Tibial artery (tissue), 4 donors: ENCODE data around the gene MCC.

ENCODE experiments used
- DNase-seq, 2 donors: peaks; one replicate each; pipeline ENCODE4 v3.0.0-alpha.2; 2019
- H3K27ac ChIP-seq, 2 donors: fragments of 200-600 bp; sonication (generic) in 1 of 2; 1 replicate in 1 of 2; 2 replicates in 1 of 2; pipeline ENCODE4 v1.5.1; 2018 to 2019; ENCODE audit warnings: mild to moderate bottlenecking in 1 of 2
- H3K27me3 ChIP-seq, 2 donors: fragments of 200-600 bp; sonication (generic) in 1 of 2; one replicate each; pipeline versions ENCODE4 v1.5.1 to v1.6.0; 2016 to 2019
- H3K36me3 ChIP-seq, 3 donors: fragments of 200-600 bp; sonication (generic) in 2 of 3; one replicate each; pipeline ENCODE4 v1.5.1; 2016 to 2019; ENCODE audit warnings: mild to moderate bottlenecking in 2 of 3
- H3K4me1 ChIP-seq, 4 donors: fragments of 200-600 bp; sonication (generic) in 2 of 4; 1 replicate in 3 of 4; 2 replicates in 1 of 4; pipeline ENCODE4 v1.5.1; 2016 to 2019
- H3K4me3 ChIP-seq, 2 donors: fragments of 200-600 bp; sonication (generic) in 1 of 2; 1 replicate in 1 of 2; 2 replicates in 1 of 2; pipeline ENCODE4 v1.5.1; 2018 to 2019; ENCODE audit warnings: mild to moderate bottlenecking in 2 of 2
- H3K9me3 ChIP-seq, 3 donors: fragments of 200-600 bp; sonication (generic) in 1 of 3; one replicate each; pipeline ENCODE4 v1.5.1; 2016 to 2019
- intact Hi-C: fragments of 100-400 bp; cut with DNase I; formaldehyde crosslinking; loops from one replicate; pipeline ENCODE4 v1.15.0; 2023; ENCODE audit warnings: low total_unique reads
- TF ChIP-seq, protein P1 (sequence below), 2 experiments: fragments of 200-600 bp in 1 of 2; fragments of 450-650 bp in 1 of 2; IDR thresholded peaks; one replicate each; pipeline ENCODE4 v1.5.1; 2017 to 2019; ENCODE audit warnings: antibody characterized with exemption in 2 of 2, mild to moderate bottlenecking in 1 of 2, moderate library complexity in 1 of 2

MCC gene

DNA sequence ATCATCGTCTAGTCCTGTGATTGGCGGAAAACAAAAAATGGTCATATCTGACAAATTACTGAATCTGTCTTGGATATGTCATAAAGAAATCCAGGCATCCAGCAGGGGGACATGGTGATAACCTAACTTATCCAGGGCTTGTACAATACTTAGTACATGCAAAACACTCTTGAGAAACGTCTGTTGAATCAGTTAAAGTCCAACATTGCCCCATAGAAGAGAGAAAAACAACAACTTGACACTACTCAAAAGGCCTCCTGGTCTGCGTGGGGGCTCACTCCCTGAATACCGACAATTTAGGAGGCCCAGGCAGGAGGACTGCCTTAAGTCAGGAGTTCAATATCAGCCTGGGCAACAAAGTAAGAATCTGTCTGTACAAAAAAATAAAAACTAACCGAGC lies 294.1 kb downstream of the MCC start:
- no peaks in the 10 kb centered on the region for H3K9me3 ChIP-seq
- H3K4me3 ChIP-seq, result no peak overlapping the region
- no peaks in the 10 kb centered on the region for H3K4me1 ChIP-seq
- no peaks in the 10 kb centered on the region for H3K36me3 ChIP-seq
- TF ChIP-seq, protein P1, sequence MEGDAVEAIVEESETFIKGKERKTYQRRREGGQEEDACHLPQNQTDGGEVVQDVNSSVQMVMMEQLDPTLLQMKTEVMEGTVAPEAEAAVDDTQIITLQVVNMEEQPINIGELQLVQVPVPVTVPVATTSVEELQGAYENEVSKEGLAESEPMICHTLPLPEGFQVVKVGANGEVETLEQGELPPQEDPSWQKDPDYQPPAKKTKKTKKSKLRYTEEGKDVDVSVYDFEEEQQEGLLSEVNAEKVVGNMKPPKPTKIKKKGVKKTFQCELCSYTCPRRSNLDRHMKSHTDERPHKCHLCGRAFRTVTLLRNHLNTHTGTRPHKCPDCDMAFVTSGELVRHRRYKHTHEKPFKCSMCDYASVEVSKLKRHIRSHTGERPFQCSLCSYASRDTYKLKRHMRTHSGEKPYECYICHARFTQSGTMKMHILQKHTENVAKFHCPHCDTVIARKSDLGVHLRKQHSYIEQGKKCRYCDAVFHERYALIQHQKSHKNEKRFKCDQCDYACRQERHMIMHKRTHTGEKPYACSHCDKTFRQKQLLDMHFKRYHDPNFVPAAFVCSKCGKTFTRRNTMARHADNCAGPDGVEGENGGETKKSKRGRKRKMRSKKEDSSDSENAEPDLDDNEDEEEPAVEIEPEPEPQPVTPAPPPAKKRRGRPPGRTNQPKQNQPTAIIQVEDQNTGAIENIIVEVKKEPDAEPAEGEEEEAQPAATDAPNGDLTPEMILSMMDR (IDR thresholded peaks at IDR 0.05), result no peak
- intact Hi-C loops, result no loop called here
- no peak overlapping the region for H3K27ac ChIP-seq
- H3K27me3 ChIP-seq, result no peaks in the 10 kb centered on the region
- DNase-seq, result no peak

DNA sequence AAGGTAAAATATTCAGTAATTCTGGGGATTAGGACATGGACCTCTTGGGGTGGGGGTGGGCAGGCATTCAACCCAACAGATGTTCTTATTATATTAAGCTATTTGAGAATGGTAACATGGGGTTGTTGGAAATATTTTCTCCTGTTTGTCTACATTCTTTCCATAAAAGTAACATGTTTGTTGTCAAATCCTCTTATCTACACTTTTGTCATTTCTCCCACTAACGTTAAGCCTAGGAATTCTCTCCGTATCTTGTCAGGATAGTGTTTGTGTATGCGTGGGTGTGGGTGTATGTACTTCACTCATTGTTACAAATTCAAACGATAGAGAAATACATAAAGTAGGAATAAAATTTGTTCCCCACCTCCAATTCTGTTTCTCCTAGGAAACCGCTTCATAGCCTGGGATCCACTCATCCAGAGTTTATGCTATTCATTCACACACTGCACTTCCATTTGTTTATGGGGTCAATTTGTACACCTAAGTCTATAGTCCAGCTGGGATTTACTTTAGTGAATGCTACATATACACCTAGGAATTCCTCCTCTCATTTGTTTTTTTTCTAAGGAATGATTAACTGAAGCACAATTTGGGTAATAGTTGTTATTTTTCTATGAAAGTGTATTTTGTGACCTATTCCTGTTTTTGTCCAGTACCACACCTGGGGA lies 294.8 kb downstream of the MCC start:
- Histone ChIP-seq H3K36me3 (no peaks in the 10 kb centered on the region), H3K4me3 (no peak overlapping the region), H3K27ac (no peak overlapping the region), H3K27me3 (no peaks in the 10 kb centered on the region), H3K9me3 (no peaks in the 10 kb centered on the region), H3K4me1 (no peaks in the 10 kb centered on the region)
- TF ChIP-seq, protein P1 (IDR thresholded peaks at IDR 0.05), result no peak
- no peak for DNase-seq
- intact Hi-C loops, result no loop called here

GRCh38 chr5:113192541-113192940 lies 295.7 kb downstream of the MCC start:
- no peaks in the 10 kb centered on the region for H3K27me3 ChIP-seq
- no peaks in the 10 kb centered on the region for H3K9me3 ChIP-seq
- H3K27ac ChIP-seq, result no peak overlapping the region
- H3K36me3 ChIP-seq, result no peaks in the 10 kb centered on the region
- TF ChIP-seq, protein P1 (IDR thresholded peaks at IDR 0.05), result no peak
- no peak overlapping the region for H3K4me3 ChIP-seq
- DNase-seq, result no peak
- no peaks in the 10 kb centered on the region for H3K4me1 ChIP-seq
- intact Hi-C loops, result no loop called here

GRCh38 chr5:113190347-113190746 lies 297.9 kb downstream of the MCC start:
- Histone ChIP-seq H3K36me3 (no peaks in the 10 kb centered on the region), H3K27me3 (no peaks in the 10 kb centered on the region), H3K9me3 (no peaks in the 10 kb centered on the region), H3K27ac (no peak overlapping the region), H3K4me1 (no peaks in the 10 kb centered on the region), H3K4me3 (no peak overlapping the region)
- intact Hi-C loops, result no loop called here
- no peak for DNase-seq
- TF ChIP-seq, protein P1 (IDR thresholded peaks at IDR 0.05), result no peak

DNA sequence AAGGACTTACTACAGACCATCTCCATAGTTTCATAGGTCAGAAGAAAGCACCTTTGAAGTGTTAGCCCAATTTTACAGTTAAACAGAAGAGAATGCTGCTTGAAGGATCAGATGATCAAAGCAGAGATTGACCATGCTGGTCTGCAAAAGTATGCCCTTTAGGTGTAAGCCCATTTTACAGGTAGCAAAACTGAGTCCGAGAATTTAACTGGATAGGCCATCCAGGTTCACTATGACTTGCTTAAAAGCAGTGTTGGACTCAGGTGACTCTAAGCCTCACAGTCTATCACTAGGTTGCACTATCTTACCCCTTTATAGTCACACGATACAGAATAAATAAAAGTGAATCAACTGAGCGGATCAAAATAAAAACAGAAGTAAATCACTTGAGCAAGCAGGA lies 299.0 kb downstream of the MCC start:
- H3K36me3 ChIP-seq, result no peaks in the 10 kb centered on the region
- no peak for DNase-seq
- H3K9me3 ChIP-seq, result no peaks in the 10 kb centered on the region
- H3K27me3 ChIP-seq, result no peaks in the 10 kb centered on the region
- intact Hi-C loops, result no loop called here
- no peaks in the 10 kb centered on the region for H3K4me1 ChIP-seq
- TF ChIP-seq, protein P1 (IDR thresholded peaks at IDR 0.05), result no peak
- H3K27ac ChIP-seq, result no peak overlapping the region
- H3K4me3 ChIP-seq, result no peak overlapping the region

DNA sequence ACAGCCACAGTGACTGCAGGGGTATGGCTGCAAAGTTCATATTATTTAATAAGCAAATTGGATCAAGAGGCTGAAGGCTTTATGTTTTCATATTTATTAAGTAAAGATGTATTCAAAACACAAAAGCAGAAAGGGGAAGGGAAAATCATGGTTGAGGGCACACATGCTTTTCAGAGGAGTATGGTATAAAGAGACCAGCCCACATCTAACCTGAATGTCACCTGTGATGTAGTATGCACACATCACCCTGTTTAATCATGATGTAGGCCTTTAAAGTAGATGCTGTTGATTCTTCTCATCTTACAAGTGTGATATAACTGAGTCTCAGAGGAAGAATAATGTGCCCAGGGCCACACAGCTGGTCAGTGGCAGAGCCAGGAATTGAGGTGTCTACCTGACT lies 299.8 kb downstream of the MCC start:
- Histone ChIP-seq H3K9me3 (no peaks in the 10 kb centered on the region), H3K36me3 (no peaks in the 10 kb centered on the region), H3K27ac (no peak overlapping the region), H3K27me3 (no peaks in the 10 kb centered on the region), H3K4me3 (no peak overlapping the region), H3K4me1 (no peaks in the 10 kb centered on the region)
- DNase-seq, result no peak
- TF ChIP-seq, protein P1 (IDR thresholded peaks at IDR 0.05), result no peak
- intact Hi-C loops, result no loop called here
